NCI-H1105 (cell line): ENCODE results near the gene DDA1.

Experiments used
- DNase-seq: peaks from one replicate; lab custom pipeline; 2025; lab: John Stamatoyannopoulos, UW

Gene DDA1

GRCh38 chr19:17330262-17331044, 21.1 kb downstream of the DDA1 start:
- no peak for DNase-seq

GRCh38 chr19:17331045-17331558, 21.7 kb downstream of the DDA1 start:
- DNase-seq: peak; percentile 29

- DNase-seq: no peak
Measured at GRCh38 chr19:17332360-17332676, 23.0 kb downstream of the DDA1 start.

GRCh38 chr19:17332677-17333581, 23.6 kb downstream of the DDA1 start:
- DNase-seq: no peak

- DNase-seq: no peak
Measured at GRCh38 chr19:17333611-17334413, 24.4 kb downstream of the DDA1 start.

- DNase-seq: peak; percentile 91
Measured at GRCh38 chr19:17334414-17335409, 25.3 kb downstream of the DDA1 start, which contains the start of gene ANO8. Gene ANO8 (minus strand): TSS chr19:17334855. CDS start chr19:17334670, 185 bp downstream.

- no peak for DNase-seq
Measured at GRCh38 chr19:17335575-17335974, 26.2 kb downstream of the DDA1 start.

GRCh38 chr19:17336872-17337674, 27.7 kb downstream of the DDA1 start, which contains the start of gene GTPBP3:
Gene GTPBP3 (plus strand): TSS chr19:17337553. CDS start chr19:17337612, 59 bp downstream.
- peak; percentile 98 for DNase-seq

GRCh38 chr19:17337675-17338432, 28.5 kb downstream of the DDA1 start:
- DNase-seq: no peak

GRCh38 chr19:17338433-17339078, 29.2 kb downstream of the DDA1 start:
- no peak for DNase-seq

- DNase-seq: no peak
Measured at GRCh38 chr19:17339088-17339741, 29.9 kb downstream of the DDA1 start.

- DNase-seq: no peak
Measured at GRCh38 chr19:17340302-17340870, 31.0 kb downstream of the DDA1 start.

GRCh38 chr19:17340871-17341357, 31.6 kb downstream of the DDA1 start:
- no peak for DNase-seq

- no peak for DNase-seq
Measured at GRCh38 chr19:17341386-17341785, 32.0 kb downstream of the DDA1 start.

GRCh38 chr19:17341845-17342244, 32.5 kb downstream of the DDA1 start:
- DNase-seq: no peak

- DNase-seq: peak; percentile 36
Measured at GRCh38 chr19:17346109-17346671, 36.8 kb downstream of the DDA1 start.

- DNase-seq: no peak
Measured at GRCh38 chr19:17347361-17347760, 38.0 kb downstream of the DDA1 start.
